Lower leg skin (tissue), 4 donors: ENCODE results near the gene DBH. TPM values are rescaled to one million over a fixed set of nuclear protein-coding genes. Genes with fewer than 3 reads are reported as not detected.

Experiments
- DNase-seq, 2 donors: peaks; one replicate each; pipeline ENCODE4 v3.0.0-alpha.2; 2019; ENCODE audit warnings: low spot score in 2 of 2
- H3K4me3 ChIP-seq: fragments of 200-600 bp; sonication (generic); 2 replicates; pipeline ENCODE4 v1.5.1; 2017; ENCODE audit warnings: mild to moderate bottlenecking, low read depth; ENCODE audit not compliant: poor library complexity, severe bottlenecking
- POLR2A ChIP-seq, 2 donors: fragments of 450-650 bp; IDR thresholded peaks; one replicate each; pipeline ENCODE4 v1.6.1; 2016 to 2017; ENCODE audit warnings: antibody characterized with exemption in 2 of 2, mild to moderate bottlenecking in 1 of 2, moderate library complexity in 1 of 2
- WGBS, 2 donors: methylation state at CpG; one replicate each; pipeline ENCODE4 v1.1.5; 2018; 5-methylcytosine and 5-hydroxymethylcytosine counted together
- intact Hi-C: fragments of 100-400 bp; cut with DNase I; formaldehyde crosslinking; loops from one replicate; pipeline ENCODE4 v1.15.0; 2023; ENCODE audit warnings: low total_unique reads
- total RNA-seq, 4 donors: library from RNA; depleted of rRNA; stranded (reverse); fragments of >200 nt; gene quantifications; one replicate each; pipeline ENCODE4 v1.1.0, GENCODE V29; 2016
- TF ChIP-seq, protein P1 (sequence below), 3 donors: fragments of 450-650 bp; IDR thresholded peaks; one replicate each; pipeline ENCODE4 v1.5.1; 2016; ENCODE audit warnings: antibody characterized with exemption in 3 of 3, mild to moderate bottlenecking in 3 of 3, moderate library complexity in 2 of 3

Gene DBH
- total RNA-seq, 4 donors from 2014 or later: 0.06 TPM; not detected in 3

DNA sequence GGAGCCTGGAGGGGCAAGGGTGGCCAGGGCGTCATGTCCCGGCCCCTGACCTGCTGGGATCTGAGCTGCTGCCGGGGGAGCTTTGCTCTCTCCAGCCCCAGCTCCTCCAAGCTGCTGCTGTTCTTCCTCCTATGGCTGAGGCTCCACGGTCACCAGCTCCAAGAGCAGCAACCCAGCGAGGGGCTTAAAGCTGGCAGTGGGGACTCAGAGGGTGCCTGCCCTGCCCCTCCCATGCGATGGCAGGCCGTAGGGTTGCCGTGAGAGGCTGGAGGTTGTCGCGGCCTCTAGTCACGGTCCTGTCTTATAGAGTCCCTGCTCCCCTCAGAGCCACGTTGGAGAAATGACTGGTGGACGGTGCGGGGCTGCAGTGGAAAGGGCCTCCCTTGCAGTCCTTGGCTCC lies 19.5 kb downstream of the DBH start:
- WGBS, 2 donors: 60 to 69% methylated on average over 10 to 14 of the region's 14 CpGs
- no peak for TF ChIP-seq POLR2A (IDR thresholded peaks at IDR 0.05)
- TF ChIP-seq, protein P1, sequence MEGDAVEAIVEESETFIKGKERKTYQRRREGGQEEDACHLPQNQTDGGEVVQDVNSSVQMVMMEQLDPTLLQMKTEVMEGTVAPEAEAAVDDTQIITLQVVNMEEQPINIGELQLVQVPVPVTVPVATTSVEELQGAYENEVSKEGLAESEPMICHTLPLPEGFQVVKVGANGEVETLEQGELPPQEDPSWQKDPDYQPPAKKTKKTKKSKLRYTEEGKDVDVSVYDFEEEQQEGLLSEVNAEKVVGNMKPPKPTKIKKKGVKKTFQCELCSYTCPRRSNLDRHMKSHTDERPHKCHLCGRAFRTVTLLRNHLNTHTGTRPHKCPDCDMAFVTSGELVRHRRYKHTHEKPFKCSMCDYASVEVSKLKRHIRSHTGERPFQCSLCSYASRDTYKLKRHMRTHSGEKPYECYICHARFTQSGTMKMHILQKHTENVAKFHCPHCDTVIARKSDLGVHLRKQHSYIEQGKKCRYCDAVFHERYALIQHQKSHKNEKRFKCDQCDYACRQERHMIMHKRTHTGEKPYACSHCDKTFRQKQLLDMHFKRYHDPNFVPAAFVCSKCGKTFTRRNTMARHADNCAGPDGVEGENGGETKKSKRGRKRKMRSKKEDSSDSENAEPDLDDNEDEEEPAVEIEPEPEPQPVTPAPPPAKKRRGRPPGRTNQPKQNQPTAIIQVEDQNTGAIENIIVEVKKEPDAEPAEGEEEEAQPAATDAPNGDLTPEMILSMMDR (IDR thresholded peaks at IDR 0.05): no peak
- H3K4me3 ChIP-seq: no peak overlapping the region
- intact Hi-C loops: no loop called here
- no peak for DNase-seq

DNA sequence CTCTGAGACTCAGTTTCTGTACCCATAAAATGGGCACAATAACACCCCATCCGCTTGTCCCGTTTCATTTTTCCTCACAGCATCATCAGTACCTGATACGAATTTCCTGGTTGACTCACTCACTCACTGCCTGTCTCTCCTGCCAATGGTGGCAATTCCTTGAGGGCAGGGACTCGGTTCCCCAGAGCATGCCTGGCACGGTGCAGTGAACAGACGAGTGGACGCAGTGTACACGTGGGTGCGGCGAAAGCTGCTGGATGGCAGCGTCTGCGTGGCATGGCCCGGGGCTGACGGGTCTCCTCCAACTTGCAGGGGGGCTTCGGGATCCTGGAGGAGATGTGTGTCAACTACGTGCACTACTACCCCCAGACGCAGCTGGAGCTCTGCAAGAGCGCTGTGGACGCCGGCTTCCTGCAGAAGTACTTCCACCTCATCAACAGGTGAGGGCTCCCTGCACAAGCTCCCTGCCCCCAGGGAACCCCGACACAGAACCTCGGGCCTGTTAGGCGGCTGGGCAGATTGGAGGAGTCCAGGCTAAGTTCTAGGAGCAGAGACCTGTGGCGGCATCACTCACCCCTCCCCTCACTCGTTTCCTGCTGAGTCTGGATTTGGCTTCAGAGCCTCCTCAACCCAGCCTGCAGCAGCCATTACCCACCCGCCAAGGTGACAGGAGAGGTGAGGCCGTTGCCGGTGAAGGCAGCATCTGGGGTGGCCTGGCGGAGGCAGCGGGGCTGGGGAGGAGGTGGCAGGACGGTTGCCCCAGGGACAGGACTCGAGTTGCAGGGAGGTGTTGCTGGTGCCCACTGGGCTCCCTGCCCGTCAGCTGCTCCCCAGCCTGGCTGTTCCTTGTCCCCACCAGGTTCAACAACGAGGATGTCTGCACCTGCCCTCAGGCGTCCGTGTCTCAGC lies 20.3 kb downstream of the DBH start:
- H3K4me3 ChIP-seq: no peak overlapping the region
- WGBS, 2 donors: 39 to 50% methylated on average over 34 to 36 of the region's 36 CpGs
- intact Hi-C loops: no loop called here
- DNase-seq: no peak
- TF ChIP-seq, protein P1 (IDR thresholded peaks at IDR 0.05): no peak

DNA sequence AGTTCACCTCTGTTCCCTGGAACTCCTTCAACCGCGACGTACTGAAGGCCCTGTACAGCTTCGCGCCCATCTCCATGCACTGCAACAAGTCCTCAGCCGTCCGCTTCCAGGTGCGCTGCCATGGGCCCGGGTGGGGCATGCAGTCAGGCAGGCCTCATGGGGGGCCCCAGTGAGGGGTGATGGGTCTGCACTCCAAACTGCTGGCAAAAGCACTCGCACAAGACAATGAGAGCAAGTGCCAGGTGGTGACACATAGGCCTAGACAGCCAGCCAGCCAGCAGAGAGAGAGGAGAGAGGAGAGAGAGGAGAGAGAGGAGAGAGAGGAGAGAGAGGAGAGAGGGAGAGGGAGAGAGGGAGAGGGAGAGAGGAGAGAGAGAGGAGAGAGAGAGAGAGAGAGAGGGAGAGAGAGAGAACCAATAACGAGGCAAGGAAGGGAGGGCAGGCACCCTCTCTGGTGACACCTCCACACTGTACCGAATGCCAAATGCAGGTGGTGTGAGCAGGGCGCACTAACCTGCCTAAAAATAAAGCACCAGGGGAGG lies 21.0 kb downstream of the DBH start:
- H3K4me3 ChIP-seq: no peak overlapping the region
- WGBS, 2 donors: 32 to 53% methylated on average over 13 of the region's 13 CpGs
- intact Hi-C loops: no loop called here
- DNase-seq: no peak
- TF ChIP-seq, protein P1 (IDR thresholded peaks at IDR 0.05): no peak
- TF ChIP-seq POLR2A (IDR thresholded peaks at IDR 0.05): no peak

GRCh38 chr9:133658442-133659431 lies 22.6 kb downstream of the DBH start:
- DNase-seq: no peak
- whole genome bisulfite sequencing, 2 donors: 3 to 14% methylated on average over 31 to 38 of the region's 46 CpGs
- intact Hi-C loops: no loop called here
- H3K4me3 ChIP-seq: no peak overlapping the region
- TF ChIP-seq POLR2A (IDR thresholded peaks at IDR 0.05): no peak
- TF ChIP-seq, protein P1 (IDR thresholded peaks at IDR 0.05): peak in 1 of 3 donors; percentile 30

DNA sequence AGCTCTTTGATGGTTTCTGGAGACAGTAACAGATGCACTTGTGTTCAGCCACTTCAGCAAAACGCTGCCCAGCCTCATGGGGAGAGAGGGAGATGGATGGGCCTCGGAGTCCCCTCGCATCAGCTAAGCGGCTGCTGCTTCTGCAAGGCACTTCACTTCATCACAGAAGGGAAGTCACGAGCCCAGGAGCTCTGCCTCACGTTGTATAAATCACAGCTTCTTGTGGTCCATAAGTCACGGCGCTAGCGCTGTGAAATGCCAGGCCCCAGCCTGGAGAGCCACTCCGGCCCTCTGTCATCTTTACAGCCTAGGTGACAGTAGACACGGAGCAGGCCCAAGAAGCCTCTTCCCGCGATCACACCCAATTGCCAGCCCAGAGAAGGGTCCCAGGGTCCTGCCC lies 23.4 kb downstream of the DBH start:
- intact Hi-C loops: no loop called here
- TF ChIP-seq, protein P1 (IDR thresholded peaks at IDR 0.05): no peak
- TF ChIP-seq POLR2A (IDR thresholded peaks at IDR 0.05): no peak
- 65 to 67% methylated on average over 9 to 13 of the region's 13 CpGs for WGBS, 2 donors
- DNase-seq: no peak
- no peak overlapping the region for H3K4me3 ChIP-seq
